HG03354 (cell line): Measurements from ENCODE around the gene GDPD1.
"Not testable (repeated sequence)": the region's sequence is repeated elsewhere in the genome, so short reads cannot be mapped to it uniquely, and the experiment has no call there.

Experiments used
- ATAC-seq: cut with Tn5 transposase; IDR thresholded peaks from one replicate; pipeline ENCODE4 v1.9.1; 2021; ENCODE audit warnings: mild to moderate bottlenecking; ENCODE audit not compliant: unreplicated experiment, poor library complexity, severe bottlenecking

Gene GDPD1

GRCh38 chr17:59220328-59221158, at the start of gene GDPD1:
GDPD1 (plus strand) TSS chr17:59220511; CDS start chr17:59220610, 99 bp downstream.
- peak; percentile 97 for ATAC-seq

DNA sequence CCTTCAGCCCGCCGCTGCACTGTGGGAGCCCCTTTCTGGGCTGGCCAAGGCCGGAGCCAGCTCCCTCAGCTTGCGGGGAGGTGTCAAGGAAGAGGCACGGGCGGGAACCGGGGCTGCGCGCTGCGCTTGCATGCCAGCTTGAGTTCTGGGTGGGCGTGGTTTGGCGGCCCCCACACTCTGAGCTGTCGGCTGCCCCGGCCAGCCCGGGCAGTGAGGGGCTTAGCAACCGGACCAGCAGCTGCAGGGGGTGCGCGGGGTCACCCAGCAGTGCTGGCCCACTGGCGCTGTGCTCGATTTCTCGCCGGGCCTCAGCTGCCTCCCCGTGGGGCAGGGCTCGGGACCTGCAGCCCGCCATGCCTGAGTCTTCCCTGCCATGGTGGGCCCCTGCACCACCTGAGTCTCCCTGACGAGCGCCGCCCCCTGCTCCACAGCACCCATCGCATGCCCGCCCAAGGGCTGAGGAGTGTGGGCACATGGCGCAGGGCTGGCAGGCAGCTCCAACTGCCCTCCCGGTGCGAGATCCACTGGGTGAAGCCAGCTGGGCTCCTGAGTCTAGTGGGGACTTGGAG, 47.8 kb upstream of the GDPD1 start:
- no peak for ATAC-seq

- ATAC-seq = no peak
These were observed 45.6 kb upstream of the GDPD1 start for GRCh38 chr17:59174671-59175070.

DNA sequence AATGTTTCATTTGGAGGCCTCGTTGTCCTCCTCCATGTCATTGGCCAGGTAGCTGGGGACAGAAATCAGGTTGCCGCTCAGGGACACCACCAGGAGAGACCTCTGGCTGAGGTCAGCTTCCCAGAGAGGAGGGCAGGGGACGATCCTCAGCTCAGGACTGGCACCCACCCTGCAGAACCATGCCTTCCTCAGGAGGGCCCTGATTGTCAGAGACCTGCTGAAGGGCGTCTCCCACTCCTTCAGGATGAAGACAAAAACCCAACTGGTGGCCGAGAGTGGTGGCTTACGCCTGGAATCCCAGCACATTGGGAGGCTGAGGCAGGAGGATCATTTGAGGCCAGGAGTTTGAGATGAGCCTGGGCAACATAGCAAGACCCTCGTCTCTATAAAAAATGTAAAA, 45.2 kb upstream of the GDPD1 start:
- no peak for ATAC-seq

DNA sequence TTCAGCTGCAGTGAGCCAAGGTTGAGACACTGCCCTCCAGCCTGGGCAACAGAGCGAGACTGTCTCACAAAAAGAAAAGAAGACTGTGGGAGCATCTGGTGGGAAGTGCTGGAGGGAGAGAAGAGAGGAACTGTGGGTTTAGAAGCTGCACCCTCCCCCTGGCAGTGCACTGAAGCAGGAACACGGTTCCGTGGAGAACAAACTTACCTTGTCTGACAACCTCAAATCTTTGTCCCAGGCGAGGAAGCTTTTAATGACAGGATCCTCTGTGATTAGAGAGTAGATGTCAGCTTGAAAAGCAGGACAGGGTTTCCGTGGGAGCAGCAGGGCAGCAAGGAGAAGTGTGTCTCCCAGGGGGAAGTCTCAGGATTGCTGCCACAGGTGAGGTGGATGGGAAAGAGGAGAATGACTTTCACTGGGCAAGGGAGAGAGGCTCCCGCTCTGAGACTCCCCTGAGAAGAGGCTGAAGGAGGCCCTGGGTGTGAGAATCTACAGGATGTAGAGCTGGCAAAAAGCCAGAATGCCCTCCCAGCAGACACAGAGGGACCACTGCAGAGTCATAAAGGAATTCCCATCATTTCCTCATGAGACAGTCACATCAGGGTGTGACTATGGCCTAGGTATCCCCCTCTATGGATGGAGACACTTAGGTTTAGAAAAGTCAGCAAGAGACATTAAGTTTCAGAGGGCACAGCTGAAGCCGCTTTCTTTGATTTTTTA, 41.9 kb upstream of the GDPD1 start:
- no peak for ATAC-seq

- ATAC-seq = not testable (repeated sequence)
These were observed 40.7 kb upstream of the GDPD1 start for GRCh38 chr17:59179601-59180000.

DNA sequence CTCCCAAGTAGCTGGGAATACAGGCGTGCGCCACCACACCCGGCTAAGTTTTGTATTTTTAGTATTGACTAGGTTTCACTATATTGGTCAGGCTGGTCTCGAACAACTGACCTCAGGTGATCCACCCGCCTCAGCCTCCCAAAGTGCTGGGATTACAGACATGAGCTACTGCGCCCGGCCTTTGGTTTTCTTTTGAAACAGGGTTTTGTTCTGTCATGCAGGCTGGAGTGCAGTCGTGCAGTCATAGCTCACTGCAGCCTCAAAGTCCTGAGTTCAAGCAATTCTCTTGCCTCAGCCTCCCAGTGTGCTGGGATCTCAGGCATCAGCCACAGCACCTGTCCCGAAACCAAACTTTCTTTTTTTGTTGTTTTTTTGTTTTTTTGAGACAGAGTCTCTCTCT, 39.7 kb upstream of the GDPD1 start:
- no peak for ATAC-seq

GRCh38 chr17:59181481-59181880, 38.8 kb upstream of the GDPD1 start:
- ATAC-seq = no peak

DNA sequence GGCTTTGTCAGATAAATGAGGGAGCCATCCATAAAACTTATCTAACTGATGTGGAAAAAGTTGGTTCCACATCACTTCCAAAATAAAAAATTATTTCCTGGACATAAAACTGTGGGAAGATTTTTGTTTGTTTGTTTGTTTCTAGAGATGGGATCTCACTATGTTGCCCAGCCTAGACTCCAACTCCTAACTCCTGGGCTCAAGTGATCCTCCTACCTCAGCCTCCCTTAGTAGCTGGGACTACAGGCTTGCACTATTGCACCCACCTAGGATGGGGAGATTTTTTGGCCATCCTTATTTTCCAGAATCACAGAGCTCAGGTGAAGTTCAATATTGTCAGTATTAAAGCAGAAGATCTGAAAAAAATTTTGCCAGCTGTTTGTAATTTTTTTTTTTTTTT, 34.3 kb upstream of the GDPD1 start:
- no peak for ATAC-seq

DNA sequence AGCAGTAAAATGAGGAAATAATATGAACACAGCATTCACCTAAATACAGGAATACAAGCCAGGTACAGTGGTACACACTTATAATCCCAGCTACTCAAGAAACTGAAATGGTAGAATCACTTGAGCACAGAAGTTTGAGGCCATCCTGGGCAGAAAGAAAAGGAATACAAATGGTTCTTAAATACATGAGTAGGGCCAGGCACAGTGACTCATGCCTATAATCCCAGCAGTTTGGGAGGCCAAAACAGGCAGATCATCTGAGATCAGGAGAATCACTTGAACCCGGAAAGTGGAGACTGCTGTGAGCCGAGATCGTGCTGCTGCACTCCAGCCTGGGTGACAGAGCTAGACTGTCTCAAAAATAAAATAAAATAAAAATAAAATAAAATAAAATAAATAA, 33.5 kb upstream of the GDPD1 start:
- no peak for ATAC-seq

DNA sequence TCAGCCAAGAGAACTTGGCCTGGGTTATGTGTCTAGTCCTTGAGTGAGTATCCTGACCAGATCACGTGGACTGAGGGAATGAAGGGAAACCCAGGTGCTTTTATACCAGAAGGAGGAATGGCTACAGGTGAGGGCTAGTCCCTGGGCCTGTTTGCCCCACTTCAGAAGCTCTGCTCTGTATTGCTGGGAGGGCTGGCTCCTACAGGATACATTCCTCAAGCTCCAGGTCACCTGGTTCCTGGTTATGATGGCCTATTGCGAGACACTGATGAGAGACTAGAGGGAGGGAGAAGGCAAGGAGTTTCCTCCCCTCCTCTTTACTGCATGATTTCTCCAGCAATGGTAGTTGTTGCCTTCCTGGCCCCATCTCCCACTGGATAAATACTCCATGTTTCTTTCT, 29.5 kb upstream of the GDPD1 start:
- ATAC-seq = no peak

DNA sequence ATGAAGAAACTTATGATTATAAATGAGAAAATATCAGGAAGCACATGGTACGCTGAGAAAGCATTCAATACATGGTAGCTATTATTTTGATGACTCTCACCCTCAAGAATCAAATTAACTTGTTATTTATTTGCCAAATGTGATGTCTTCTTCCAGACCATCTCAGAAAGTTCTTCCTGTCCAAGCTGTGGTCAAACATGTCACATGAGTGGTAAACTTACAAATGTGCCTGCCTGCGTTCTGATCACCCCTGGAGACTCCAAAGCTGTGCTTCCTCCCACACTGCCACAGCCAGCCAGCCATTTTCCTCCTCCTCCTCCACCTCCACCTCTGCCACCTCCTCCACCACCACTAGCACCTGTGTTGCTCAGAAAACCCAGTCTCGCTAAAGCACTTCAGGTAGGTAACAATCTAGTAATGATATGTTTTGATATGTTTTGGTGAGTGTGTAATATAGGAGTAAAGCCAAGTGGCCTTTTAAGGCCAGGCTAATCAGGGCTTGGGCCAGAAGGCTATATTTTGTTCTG, 26.9 kb upstream of the GDPD1 start:
- no peak for ATAC-seq

DNA sequence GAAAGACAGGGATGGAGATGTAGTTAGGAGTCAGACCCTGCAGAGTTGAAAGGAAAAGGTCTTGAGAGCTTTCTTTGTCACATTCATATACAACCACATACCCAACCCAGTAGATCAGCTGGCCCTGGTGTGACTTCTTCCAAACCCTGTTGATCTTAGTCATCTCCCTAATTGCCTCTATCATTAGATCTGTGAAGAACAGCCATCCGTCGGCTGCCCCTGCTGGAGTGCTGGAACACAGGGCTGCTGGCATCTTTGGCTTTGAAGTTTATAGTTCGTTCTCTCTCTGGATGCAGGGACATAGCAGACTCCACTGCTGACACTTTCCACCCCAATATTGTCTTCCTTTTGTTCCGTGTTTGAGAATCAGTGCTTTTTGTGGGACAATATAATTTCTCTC, 20.9 kb upstream of the GDPD1 start:
- no peak for ATAC-seq

DNA sequence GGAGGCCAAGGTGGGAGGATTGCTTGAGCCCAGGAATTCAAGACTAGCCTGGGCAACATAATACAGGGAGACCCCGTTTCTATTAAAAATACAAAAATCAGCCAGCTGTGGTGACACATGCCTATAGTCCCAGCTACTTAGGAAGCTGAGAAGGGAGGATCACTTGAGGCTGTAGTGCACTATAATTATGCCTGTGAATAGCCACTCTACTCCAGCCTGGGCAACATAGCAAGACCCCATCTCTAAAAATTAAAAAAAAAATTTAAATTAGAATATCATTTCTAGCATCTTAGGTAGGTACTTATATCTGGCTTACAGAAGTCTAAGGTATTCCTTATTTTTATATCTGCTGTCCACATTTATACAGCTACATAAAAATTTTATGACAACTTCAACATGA, 18.0 kb upstream of the GDPD1 start:
- no peak for ATAC-seq

DNA sequence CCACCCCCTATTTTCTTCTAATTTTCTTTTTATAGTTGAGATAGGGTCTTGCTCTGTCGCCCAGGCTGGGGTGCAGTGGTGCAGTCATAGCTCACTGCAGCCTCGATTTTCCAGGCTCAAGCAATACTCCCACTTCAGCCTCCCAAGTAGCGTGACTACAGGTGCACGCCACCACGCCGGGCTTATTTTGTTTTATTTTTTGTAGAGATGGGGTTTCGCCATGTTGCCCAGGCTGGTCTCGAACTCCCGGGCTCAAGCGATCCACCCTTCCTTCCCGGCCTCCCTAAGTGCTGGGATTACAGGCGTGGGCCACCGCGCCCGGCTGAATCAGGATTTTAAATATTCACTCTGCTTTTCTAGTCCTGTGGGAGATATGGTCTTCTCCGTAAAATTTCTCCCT, 941 bp upstream of the GDPD1 start:
- ATAC-seq = no peak

DNA sequence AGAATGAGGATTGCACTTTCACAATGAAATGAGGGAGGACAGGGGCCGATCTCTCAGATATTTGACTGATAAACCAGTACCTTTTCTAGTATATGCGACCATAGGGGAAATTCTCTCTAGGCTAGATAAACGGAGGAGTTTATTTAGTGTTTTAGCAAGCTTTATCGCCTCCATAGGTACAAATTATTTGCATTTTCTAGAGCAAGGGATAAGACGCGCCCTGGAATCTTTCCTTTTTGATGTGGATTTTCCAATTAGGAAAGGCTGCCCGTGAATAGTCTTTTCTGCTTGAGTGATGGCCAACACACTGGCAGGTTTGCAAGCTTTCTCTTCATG, 351 bp upstream of the GDPD1 start:
- ATAC-seq = no peak

- ATAC-seq = peak; percentile 3
These were observed 992 bp downstream of the GDPD1 start for GRCh38 chr17:59221159-59221847.

GRCh38 chr17:59223813-59224212, 3.5 kb downstream of the GDPD1 start:
- no peak for ATAC-seq

DNA sequence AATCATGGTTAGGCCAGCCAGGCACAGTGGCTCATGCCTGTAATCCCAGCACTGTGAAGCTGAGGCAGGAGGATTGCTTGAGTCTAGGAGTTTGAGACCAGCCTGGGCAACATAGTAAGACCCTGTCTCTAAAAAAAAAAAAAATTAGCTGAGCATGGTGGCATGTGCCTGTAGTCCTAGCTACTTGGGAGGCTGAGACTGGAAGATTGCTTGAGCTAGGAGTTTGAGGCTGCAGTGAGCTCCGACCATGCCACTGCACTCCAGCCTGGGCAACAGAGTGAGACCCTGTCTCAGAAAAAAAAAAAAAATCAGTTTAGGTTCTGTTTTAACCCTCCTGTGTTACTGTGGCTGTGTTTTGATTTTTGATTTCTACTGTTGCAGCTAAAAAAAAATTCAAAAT, 8.3 kb downstream of the GDPD1 start:
- ATAC-seq = not testable (repeated sequence)

DNA sequence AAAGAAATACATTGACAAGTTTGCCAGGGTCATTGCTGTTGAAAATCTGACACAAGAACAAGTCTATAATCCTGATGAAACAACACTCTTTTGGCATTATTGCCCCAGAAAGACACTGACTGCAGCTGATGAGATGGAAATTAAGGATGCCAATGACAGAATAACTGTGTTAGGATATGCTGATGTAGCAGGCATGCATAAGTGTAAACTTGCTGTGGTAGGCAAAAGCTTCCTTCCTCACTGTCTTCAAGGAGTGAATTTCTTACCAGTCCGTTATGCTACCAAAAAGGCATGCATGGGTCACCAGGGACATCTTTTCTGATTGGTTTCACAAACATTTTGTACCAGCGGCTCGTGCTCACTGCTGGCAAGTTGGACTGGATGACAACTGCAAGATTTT, 10.5 kb downstream of the GDPD1 start:
- no peak for ATAC-seq
